Hepatocyte (in vitro differentiated cells): ENCODE measurements around the gene FLCN.

Experiments
- EZH2 ChIP-seq: fragments of 200-600 bp; sonication (generic); IDR thresholded peaks from 2 replicates; pipeline ENCODE4 v1.6.1; 2016; ENCODE audit warnings: antibody characterized with exemption, mild to moderate bottlenecking, borderline replicate concordance
- TF ChIP-seq, protein P1 (sequence below): fragments of 200-600 bp; sonication (generic); IDR thresholded peaks from 2 replicates; pipeline ENCODE4 v1.5.1; 2016; ENCODE audit warnings: antibody characterized with exemption, mild to moderate bottlenecking; ENCODE audit not compliant: poor library complexity

DNA sequence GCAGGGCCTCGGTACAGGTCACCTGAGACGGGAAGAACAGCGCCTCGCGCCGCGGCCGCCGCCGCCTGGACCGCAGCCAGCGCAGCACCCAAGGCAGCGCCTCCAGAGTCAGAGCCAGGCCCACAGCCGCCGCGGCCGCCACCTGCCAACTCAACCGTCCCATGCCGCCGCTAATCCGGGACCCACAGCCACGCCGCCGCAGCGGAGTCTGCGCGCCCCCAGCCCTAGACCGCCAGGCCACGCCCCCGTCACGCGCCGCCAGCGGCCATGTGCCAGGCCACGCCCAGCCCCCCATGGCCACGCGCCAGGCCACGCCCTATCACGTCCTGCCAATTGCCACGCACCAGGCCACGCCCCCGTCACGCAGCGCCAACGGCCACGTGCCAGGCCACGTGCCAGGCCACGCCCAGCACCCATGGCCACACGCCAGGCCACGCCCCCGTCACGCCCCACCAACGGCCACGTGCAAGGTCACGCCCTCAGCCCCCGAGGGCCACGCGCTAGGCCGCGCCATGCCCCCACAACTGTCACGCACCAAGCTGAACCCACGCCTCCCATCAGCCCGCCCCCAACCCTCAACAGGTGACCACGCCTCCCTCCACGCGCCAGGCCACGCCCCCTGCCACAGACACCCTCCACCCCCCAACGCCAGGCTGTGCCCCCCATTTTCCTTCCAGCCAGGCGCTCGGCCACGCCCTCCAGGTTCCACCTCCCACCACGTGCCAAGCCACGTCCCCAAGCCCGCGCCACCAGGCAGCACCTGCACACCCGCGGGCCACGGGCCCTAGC lies 30.6 kb downstream of the FLCN start, which contains the start of gene PLD6:
- TF ChIP-seq, protein P1, sequence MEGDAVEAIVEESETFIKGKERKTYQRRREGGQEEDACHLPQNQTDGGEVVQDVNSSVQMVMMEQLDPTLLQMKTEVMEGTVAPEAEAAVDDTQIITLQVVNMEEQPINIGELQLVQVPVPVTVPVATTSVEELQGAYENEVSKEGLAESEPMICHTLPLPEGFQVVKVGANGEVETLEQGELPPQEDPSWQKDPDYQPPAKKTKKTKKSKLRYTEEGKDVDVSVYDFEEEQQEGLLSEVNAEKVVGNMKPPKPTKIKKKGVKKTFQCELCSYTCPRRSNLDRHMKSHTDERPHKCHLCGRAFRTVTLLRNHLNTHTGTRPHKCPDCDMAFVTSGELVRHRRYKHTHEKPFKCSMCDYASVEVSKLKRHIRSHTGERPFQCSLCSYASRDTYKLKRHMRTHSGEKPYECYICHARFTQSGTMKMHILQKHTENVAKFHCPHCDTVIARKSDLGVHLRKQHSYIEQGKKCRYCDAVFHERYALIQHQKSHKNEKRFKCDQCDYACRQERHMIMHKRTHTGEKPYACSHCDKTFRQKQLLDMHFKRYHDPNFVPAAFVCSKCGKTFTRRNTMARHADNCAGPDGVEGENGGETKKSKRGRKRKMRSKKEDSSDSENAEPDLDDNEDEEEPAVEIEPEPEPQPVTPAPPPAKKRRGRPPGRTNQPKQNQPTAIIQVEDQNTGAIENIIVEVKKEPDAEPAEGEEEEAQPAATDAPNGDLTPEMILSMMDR, result no peak
- TF ChIP-seq EZH2, result no peak
